Measurements from ENCODE around the gene GRHPR.

GRCh38 chr9:37455884-37456647 lies 33.6 kb downstream of the GRHPR start:
- TF ChIP-seq CTCF (IDR thresholded peaks at IDR 0.05): no peak
- TF ChIP-seq POLR2A (IDR thresholded peaks at IDR 0.05): no peak

Data from esophagus squamous epithelium (tissue), 4 donors.